Measurements from ENCODE around the gene BAIAP2. TPM values are rescaled to one million over a fixed set of nuclear protein-coding genes. Genes with fewer than 3 reads are reported as not detected.

BAIAP2 gene, protein sequence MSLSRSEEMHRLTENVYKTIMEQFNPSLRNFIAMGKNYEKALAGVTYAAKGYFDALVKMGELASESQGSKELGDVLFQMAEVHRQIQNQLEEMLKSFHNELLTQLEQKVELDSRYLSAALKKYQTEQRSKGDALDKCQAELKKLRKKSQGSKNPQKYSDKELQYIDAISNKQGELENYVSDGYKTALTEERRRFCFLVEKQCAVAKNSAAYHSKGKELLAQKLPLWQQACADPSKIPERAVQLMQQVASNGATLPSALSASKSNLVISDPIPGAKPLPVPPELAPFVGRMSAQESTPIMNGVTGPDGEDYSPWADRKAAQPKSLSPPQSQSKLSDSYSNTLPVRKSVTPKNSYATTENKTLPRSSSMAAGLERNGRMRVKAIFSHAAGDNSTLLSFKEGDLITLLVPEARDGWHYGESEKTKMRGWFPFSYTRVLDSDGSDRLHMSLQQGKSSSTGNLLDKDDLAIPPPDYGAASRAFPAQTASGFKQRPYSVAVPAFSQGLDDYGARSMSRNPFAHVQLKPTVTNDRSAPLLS
- total RNA-seq (18.6 and 21.4 TPM in 2 replicates), polyA plus RNA-seq (12.3 and 14.7 TPM in 2 replicates), polyA minus RNA-seq (7.4 and 11.4 TPM in 2 replicates), Bru-seq, nascent RNA (percentile 39 among the genes with signal in this experiment), BruChase-seq, experiment 1, labeled RNA remaining after a 6-hour chase (percentile 49 among the genes with signal in this experiment), BruChase-seq, experiment 2, labeled RNA remaining after a 2-hour chase (percentile 48 among the genes with signal in this experiment)
- 7.7 and 7.9 TPM in 2 replicates for polyA plus RNA-seq (2011; cell fraction: cytosol; rRNA removed)
- 18.9 and 23.2 TPM in 2 replicates for polyA plus RNA-seq (2011; cell fraction: nucleus; rRNA removed)
- 10.9 and 15.7 TPM in 2 replicates for polyA plus RNA-seq (2012)
- 27.1 TPM for polyA minus RNA-seq (2011; cell fraction: cytosol; rRNA and poly(A)+ RNA removed)
- 7.9 and 15.4 TPM in 2 replicates for polyA minus RNA-seq (2011; cell fraction: nucleus; rRNA and poly(A)+ RNA removed)
- long read RNA-seq, partial matches to known transcripts = 2 of 11 reads
- long read RNA-seq, other reads (novel, unspliced or antisense) = 8 of 11 reads

DNA sequence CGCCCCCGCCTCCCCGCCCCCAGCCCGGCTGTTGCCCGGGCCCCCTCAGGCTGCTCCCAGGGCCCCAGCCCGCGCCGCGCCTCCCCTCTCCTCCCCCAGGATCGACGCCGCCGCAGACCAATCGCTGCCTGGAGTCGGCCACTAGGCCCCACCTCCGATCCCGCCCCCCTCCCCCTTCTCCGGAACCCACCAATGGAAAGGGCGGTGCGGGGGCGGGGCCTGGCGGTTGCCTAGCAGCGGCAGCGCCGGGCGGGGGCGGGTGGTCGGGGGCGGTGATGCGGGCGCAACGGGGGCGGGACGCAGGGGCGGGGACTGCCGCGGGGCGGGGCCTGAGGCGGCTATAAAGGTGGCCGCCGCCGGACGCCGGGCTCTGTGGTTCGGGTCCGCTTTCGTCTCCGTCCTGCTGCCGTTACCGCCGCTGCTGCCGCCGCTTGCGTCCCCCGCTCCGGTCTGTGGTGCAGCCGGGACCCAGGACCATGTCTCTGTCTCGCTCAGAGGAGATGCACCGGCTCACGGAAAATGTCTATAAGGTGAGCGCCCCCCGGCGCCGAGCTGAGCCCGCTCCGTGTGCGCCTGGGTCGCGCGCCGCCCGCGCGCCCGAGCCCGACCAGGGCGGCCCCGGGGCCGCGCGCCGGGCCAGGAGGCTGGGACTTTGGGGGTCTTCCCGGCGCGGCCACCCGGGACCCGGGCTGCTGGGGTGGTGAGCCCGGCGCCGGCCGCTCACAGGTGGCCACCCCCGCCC, at the start of gene BAIAP2:
BAIAP2 (plus strand) TSS at position 373 of the 742 bp plus-strand sequence; CDS start at position 477, 104 bp downstream.
- POLR2A ChIA-PET = interaction anchor here (1.0 to 1.6 kb wide), 2 partner anchors 9 to 11 kb away, joined by 4 to 5 read pairs; no protein-coding TSS in a partner anchor
- Histone ChIP-seq H3K27ac (ENCODE audit: insufficient read depth, low read depth, low read length) (peak within 1 kb of the TSS; percentile 9), H3K4me3 (replicated peaks in 1 of 3; ENCODE audit: insufficient read depth in 1 of 3, low read depth in 1 of 3, low read length in 3 of 3) (peak within 1 kb of the TSS; percentile 43 to 72 (median 67)), H4K20me1 (replicated peaks; ENCODE audit: control insufficient read depth, extremely low read depth, insufficient read depth, low read length) (no peaks in the 10 kb centered on the region), H3K9ac (replicated peaks; ENCODE audit: extremely low read depth, insufficient read depth, low read length) (peak within 1 kb of the TSS; percentile 10), H3K4me2 (ENCODE audit: insufficient read depth, low read length) (peak within 1 kb of the TSS; percentile 77), H3K79me2 (ENCODE audit: control insufficient read depth, insufficient read depth, low read length) (peaks cover 4% of the 10 kb centered on the region), H3K9me1 (replicated peaks; ENCODE audit: control insufficient read depth, extremely low read depth, insufficient read depth, low read length) (no peaks in the 10 kb centered on the region), H3K9me3 (replicated peaks; ENCODE audit: control insufficient read depth, insufficient read depth, low read length) (no peaks in the 10 kb centered on the region), H3K27me3 (ENCODE audit: control insufficient read depth in 2 of 2, insufficient read depth in 2 of 2, low read length in 2 of 2) (no peaks in the 10 kb centered on the region), H3K4me1 (ENCODE audit: control insufficient read depth, extremely low read depth, insufficient read depth, low read length) (peaks cover 10% of the 10 kb centered on the region), H2AFZ (ENCODE audit: low read depth, low read length) (peak within 1 kb of the TSS; percentile 69), H3K36me3 (ENCODE audit: control insufficient read depth in 2 of 2, extremely low read depth in 1 of 2, insufficient read depth in 2 of 2, low read length in 2 of 2) (peaks cover 0 to 2% of the 10 kb centered on the region in 2 experiments)
- intact Hi-C loops (cut with micrococcal nuclease) = loop anchor here (1.0 to 5.0 kb wide), 3 partner anchors 9 to 187 kb away; partner anchors contain the start of gene CEP131
- dilution Hi-C loops (cut with MboI; ENCODE audit: extremely low pct_ligation_motif_present, low sequenced_read_pairs) = no loop called here
- CTCF ChIA-PET = interaction anchor here (0.8 to 3.2 kb wide), 4 partner anchors 11 to 67 kb away, joined by 3 to 23 read pairs (median 14); no protein-coding TSS in a partner anchor
- peak; percentile 91 for FAIRE-seq
- peak; percentile 88 for DNase-seq (ENCODE audit: low read depth, low spot score)
- TF ChIP-seq MYC (IDR thresholded peaks at IDR 0.05; ENCODE audit: low read depth, low read length) (no peak), EZH2 (IDR thresholded peaks at IDR 0.05; ENCODE audit: borderline replicate concordance, low read depth, low read length, severe bottlenecking) (no peak), JUN (IDR thresholded peaks at IDR 0.05; ENCODE audit: borderline replicate concordance, insufficient read depth, insufficient read length, low read depth) (no peak), FOS (IDR thresholded peaks at IDR 0.05; ENCODE audit: borderline replicate concordance, insufficient read depth, low read length) (no peak), POLR2AphosphoS5 (IDR thresholded peaks at IDR 0.05; ENCODE audit: insufficient read depth, low read depth, low read length) (peak; percentile 99), GATA2 (IDR thresholded peaks at IDR 0.05; ENCODE audit: insufficient read depth, insufficient read length, low read depth, low read length) (no peak), POLR2A (IDR thresholded peaks at IDR 0.05; ENCODE audit: low read depth, low read length) (peak; percentile 99)
- TF ChIP-seq, protein P1, sequence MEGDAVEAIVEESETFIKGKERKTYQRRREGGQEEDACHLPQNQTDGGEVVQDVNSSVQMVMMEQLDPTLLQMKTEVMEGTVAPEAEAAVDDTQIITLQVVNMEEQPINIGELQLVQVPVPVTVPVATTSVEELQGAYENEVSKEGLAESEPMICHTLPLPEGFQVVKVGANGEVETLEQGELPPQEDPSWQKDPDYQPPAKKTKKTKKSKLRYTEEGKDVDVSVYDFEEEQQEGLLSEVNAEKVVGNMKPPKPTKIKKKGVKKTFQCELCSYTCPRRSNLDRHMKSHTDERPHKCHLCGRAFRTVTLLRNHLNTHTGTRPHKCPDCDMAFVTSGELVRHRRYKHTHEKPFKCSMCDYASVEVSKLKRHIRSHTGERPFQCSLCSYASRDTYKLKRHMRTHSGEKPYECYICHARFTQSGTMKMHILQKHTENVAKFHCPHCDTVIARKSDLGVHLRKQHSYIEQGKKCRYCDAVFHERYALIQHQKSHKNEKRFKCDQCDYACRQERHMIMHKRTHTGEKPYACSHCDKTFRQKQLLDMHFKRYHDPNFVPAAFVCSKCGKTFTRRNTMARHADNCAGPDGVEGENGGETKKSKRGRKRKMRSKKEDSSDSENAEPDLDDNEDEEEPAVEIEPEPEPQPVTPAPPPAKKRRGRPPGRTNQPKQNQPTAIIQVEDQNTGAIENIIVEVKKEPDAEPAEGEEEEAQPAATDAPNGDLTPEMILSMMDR (IDR thresholded peaks at IDR 0.05; ENCODE audit: extremely low read depth in 1 of 2, insufficient read depth in 1 of 2, low read depth in 1 of 2, low read length in 2 of 2) = peak in 1 of 2 donors; percentile 14
- TF ChIP-seq, protein P2, sequence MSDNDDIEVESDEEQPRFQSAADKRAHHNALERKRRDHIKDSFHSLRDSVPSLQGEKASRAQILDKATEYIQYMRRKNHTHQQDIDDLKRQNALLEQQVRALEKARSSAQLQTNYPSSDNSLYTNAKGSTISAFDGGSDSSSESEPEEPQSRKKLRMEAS (IDR thresholded peaks at IDR 0.05; ENCODE audit: insufficient read depth, insufficient read length) = no peak
- TSS peak; percentile 39 for BruUV-seq (replicated peaks)

All from endothelial cell of umbilical vein (primary cell).